Measurements from ENCODE around the gene TRPM3.

TRPM3 gene

DNA sequence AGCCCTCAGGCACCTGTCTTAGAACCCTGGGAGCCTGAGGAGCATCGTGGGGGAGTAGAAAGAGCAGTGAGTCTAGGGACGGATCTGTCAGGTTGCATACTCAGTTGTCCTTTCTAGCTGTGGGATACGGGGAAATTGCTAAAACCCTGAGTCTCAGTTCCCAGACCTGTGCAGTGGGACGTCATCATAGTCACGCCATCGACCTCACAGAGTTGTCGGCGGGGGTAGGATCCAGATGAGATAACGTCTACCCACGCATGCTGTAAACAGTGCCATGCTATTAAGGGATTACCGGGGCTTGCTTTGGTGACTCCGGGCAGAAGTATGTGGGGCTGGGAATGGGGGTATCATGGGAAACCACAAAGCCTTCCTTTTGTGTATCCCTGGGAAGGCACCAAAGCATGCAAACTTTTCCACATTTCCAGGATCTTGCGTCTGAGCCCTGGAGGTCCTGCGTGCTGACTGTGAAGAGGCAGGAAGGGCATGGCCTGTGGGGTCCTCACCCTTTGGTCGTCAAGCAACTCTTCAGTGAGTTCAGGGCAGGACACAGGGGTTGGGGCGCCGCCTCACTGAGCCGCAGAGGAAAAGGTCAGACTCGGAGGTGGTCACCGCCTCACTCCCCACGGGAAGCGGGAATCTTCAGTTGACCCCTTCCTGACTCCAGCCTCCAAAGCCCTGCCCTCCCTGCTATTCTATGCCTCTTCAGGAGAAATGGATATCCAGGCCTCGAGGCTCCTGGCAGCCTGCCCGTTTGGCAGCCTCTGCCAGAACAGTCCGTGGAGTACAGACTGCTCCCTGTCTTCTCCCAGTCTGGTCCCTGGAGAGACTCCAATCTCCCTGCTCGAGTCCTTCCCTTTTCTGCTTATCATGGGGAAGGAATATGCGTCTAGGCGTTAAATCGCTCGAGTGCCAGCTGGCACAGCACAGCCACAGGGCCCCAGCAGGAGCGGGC is 520.1 kb downstream of the TRPM3 start:
- DNase-seq: peak; percentile 96

DNA sequence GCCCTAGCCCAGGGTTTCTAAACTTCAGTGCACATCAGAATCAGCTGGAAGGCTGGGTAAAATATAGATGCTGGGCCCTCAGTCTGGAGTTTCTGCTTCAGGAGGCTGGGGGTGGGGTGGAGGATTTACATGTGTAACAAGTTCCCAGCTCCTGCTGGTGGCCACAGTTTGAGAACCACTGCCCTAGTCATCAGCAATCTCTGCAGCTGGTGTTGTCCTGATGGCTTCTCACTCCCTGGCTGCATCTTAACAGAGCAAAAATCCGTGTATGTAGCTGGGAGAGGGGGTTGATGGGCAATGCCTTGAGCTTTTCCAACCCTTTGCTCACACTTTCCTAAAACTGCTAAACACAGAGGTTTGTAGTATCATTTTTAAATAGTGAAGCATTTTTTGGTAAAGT is 520.9 kb downstream of the TRPM3 start:
- peak; percentile 73 for DNase-seq

DNA sequence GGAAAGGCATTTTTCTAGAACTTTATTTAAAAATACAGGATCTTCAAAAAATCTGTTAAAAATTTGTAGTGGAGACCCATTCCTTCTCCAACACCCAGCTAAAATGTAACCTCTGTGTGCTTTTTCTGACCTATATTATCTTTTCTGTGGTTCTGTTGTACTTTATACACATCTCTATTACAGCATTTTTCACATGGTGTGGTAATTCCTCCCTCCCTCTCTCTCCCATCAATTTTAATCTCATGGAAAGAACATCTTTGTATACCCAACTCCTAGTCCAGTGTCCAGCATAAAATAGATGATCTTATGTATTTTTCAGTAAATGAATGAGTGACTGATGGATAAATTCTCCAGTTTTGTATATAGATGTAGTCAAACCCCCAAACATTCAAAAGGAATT is 523.5 kb downstream of the TRPM3 start:
- DNase-seq: no peak

DNA sequence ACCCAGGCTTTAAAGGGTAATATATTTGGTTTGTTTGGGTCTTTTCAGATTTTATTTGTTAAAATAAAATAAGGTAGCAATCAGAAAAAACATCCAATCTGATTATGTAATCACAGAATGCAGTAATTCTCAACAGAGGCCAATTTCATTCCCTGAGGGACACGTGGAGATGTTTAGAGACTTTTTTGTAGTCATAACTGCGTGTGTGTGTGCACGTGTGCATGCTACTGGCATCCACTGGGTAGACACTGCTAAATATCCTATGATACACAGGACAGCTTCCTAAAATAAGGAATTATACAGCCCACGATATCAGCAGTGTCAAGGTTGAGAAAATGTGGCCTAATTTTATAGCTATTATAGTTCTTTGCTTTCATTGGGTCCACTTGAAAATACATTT is 526.2 kb downstream of the TRPM3 start:
- no peak for DNase-seq

DNA sequence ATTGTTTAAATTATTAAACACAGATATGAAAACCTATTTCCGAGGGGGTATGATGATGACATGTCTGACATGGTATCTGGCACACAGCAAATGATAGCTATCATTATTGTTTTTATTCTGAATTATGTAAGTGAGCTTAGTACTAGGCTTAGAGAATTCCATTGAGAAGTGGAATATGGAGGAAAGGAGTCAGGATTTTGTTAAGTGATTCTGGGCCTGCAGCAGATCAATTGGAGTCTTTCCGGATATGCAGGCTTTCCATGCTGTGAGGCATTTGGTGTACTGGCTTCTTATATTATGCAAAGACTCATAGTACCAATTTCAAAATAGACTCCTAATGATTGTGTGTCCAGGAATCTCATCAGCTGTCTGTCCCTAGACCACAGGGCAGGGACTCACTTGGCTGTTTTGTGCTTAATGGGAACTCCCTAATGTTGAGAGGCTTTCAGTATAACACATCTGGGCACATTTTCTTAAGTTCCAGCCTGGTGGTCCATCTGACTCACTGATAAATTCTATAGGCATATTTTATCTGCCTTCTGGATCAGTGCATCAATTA is 527.0 kb downstream of the TRPM3 start:
- peak; percentile 43 for DNase-seq

DNA sequence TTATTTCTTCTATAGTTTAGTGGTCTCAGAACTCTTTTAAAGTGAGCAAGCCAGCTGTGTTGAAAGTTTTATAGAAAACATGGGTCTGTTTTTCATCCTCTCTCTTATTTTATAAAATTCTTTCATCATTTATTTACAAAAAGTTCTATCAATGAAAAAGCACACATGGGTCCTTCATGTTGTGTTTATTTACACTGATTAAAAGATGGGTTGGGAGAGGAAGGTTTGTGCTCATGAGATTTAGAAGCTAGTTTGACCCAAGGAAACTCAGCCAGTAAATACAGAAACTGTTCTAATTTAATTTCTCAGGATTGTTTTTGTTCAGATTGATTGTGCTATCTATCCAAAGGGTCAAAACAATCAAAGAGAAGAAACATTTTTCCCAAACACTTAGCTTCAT is 528.2 kb downstream of the TRPM3 start:
- DNase-seq: no peak

DNA sequence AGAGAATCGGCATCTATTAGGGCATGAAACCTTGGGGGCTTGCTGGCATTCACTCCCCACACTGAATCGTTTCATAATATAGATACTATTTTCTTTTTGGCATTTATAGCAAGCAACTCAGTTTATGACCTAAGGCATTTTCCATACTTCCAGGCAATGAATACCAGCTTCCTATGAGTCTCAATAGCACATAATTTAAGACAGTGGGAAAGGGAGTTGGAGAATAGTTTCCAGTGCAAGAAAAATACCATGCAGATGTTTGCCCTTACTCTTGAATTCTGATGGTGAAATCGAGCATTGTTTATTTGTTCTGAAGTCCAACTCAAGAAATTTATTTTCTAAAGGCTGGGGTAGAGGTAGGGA is 531.1 kb downstream of the TRPM3 start:
- DNase-seq: peak; percentile 63

DNA sequence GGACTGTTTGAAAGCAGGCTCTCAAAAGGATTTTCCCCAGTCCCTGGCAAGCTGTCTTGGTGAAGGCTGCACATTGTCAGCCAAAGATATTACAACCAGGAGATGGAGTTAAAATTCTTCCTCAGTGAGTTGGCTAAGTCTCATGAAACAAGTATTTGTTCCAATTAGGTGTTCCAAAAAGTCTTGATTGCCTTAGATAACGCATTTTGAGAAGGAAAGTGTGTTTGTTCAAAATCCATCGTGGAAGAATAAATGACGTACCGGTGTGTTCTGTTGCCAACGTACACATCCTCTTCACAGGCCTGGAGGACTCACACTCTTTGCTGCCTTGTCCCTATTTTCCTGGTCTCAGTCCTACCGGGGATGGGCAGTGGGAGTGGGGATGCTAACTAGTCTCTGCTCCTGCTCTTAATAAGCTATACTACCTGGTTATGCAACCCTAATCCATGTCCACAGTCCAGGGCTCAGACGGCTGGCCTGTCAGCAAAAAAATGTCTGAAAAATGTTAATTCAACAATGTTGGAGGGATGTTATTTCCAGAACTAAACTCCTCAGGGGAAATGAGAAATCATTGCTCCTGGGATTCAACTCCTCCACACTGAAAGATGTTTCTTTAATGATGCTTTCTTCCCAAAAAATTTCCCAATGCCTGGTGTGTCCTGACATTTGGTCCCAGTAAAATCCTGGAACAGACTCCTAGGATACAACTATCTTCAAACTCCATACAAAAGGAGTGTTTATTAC is 531.7 kb downstream of the TRPM3 start:
- peak; percentile 91 for DNase-seq

DNA sequence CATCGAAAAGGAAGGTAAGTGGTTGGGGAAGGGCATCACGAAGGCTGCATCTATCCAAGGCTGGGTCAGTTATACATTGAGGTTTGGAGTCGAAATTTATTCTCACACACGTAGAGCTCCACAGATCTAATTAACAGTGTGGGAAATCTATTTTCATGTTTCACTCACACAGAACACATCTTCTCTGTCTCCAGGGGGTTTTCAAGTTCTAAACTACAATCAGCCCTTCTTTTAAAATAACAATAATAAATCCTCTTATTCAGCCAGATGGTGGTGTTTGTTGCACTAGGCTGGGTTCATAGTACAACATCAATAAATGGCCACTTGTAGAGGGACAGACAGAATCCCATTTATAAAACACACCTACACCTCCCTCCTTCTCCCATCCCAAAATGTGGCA is 532.4 kb downstream of the TRPM3 start:
- DNase-seq: no peak

DNA sequence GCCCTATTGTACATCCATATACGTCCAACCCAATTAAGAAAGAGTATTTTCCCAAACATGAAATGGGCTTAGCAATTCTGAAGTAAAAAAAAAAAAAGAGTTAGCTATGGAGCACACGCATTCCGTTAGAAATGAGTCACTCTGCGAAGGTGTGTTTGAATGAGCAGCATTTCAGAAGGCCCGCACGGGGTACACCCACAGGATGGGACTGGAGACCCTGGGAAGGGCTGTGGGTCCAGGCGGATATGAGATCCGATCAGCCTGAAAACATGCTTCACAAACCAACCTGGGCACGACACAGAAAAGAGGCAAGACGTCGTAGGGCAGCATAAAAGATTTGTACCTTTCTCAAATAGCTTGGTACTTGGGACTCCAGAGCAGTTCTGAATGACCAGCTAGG is 533.0 kb downstream of the TRPM3 start:
- peak; percentile 38 for DNase-seq

DNA sequence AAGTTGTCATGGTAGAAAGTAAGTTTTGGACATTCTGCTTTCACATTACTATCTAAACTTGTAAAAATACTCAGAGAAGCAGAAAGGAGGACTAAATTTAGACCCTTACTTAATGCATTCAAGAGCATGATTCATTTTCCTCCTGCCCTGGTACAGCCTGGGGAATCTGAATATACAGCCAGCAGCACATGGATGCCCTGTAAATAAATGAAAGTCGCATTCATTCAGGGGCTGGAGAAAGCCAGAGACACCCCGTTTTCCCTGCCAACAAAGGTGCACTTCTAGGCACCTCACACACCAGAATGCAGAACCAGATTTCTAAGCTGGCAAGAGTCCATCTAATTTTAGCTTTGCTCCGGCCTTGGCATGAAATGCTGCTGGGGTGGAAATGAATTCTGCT is 534.2 kb downstream of the TRPM3 start:
- peak; percentile 80 for DNase-seq

DNA sequence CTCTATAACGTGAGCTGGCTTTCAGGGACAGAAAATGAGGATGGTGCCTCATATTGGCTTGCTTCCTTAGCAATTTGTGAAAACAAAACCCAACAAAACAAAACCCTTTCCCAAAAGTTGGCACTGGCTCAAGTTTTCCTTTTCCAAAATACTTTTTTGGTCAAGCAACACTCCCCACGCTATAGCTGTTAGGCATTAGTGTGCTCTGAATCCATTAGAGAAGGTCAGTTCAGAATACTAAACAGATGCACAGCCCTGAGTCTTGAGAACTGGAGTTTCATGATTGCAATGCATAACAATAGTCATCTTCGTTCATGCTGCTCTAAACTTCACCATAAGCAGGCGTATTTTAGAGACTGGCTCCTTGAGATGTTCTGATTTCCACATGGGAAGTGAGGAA is 534.9 kb downstream of the TRPM3 start:
- DNase-seq: no peak

DNA sequence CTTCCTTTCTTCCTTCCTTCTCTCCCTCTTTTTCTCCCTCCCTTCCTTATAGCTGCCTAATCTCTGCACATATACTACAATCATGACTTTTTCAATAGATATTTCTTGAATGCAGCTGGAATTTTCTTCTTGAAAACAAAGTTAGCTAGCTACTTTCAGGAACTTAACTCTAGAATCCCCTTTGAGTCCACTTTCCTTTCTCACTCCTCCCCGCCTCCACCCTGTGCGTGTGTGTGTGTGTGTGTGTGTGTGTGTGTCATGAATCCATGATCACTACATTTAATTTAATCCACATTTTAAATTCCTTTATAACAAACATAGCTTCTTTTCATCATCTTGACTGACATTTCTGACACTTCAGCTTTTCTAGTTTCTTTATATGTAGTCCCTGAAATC is 539.5 kb downstream of the TRPM3 start:
- DNase-seq: peak; percentile 46

DNA sequence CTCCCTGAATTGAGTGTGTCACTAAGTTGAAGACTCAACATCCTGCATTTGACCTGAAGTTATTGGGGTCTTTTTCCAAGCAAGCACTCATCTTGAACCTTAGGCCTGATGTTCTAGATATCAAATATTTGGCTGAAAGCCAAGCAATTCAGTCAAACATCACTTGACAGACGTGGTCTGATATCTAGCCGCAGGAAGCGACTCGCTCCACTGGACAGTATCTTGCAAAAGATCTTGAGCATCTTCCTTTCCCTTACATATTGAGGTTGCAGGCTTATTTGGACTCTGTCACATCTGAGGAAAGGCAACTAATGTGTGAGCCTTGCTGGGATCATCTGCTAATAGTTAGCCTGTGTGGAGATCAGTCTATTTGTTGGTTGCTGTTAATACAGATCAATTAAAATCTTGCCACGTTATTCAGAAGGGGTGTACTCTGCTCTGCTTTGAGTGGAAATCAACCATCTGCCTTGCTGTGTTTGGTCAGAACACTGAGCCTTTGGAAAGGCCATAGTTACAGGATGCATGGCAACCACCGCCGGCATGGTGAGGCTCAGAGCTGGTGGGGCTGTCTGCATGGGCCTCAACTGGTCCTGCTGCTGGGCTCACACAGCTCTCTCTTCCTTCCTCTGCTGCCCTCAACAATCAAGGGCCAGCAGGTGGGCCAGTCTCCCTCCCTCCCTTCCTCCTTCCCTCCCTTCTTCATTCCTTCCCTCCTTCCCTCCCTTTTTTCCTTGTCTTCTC is 540.0 kb downstream of the TRPM3 start:
- no peak for DNase-seq

DNA sequence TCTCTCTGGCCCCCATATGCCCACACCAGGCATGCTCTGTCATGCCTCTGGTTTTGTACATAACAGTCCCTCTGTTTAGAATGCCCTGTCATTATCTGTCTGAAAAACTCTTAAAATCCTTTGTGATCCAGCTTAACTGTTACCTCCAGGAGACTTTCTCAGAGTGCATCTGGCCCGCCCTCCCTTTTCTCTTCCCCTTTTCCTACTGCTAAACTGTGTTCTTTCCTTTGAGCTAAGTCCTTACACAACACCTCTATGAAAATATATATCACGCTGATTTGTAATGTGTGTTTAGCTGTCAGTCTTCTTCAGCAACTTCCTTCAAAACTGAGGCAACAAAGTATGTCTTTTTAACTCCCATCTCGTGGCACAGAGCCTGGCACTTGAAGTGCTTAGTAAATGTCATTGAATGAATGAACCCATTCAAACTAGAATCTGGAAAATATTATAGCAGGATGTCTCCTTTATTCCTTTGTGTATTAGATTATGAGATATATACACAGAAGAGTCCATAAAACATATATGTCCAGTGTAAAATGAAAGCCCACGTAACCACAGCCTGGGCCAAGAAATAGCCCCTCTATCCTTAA is 540.7 kb downstream of the TRPM3 start:
- DNase-seq: no peak

DNA sequence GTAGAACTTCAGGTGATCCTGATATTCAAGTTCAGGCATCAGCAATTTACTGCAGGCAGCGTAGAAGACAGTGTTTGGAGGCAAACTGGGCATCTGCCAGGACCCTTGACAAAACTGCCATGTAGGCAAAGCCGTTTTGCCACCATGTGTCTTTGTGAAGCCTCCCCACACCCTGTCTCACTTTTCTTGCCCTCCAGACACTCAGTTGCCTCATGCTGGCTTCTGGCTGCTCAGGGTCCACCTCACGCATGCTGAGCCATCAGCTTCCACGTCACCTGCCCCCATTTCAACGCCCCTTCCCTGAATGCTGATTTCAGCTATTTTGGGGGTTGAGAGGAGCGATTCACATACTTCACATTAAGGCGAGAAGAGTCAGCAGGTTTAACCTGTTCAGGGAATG is 541.7 kb downstream of the TRPM3 start:
- no peak for DNase-seq

DNA sequence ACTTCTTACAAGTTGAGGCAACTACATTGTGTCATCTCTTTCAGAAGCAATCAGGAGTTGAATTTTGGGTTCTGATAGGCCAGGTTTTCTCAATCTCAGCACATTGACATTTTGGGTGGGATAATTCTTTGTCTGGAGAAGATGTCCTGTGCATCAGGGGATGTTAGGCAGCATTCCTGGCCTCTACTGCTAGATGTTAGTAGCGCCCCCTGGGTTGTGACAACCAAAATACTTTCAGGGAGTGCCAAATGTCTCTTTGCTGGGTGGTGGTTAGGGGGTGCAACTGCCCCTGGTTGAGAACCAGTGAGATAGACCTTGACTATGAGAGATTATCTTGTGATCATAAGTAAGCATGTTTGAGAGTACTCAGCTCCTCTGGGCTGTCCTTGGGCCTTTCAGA is 542.7 kb downstream of the TRPM3 start:
- DNase-seq: no peak

DNA sequence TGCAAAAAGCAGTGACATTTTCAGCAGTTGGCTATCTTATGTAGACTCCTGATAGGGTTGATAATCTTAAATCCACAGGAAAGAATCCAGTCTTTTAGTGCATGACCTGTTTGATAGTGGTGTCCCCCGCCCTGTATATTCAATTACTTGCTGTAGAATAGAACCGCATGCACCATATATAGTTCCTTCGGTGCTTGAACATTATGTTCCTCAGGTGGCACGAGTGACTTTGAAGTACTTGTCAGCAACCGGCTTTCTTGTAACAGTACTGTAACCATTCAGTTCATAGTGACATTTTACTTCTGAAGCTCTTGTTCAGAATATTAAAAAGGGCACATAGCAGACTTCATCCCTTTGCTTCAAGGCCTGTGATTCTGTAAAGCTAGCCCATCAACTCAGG is 543.8 kb downstream of the TRPM3 start:
- no peak for DNase-seq

DNA sequence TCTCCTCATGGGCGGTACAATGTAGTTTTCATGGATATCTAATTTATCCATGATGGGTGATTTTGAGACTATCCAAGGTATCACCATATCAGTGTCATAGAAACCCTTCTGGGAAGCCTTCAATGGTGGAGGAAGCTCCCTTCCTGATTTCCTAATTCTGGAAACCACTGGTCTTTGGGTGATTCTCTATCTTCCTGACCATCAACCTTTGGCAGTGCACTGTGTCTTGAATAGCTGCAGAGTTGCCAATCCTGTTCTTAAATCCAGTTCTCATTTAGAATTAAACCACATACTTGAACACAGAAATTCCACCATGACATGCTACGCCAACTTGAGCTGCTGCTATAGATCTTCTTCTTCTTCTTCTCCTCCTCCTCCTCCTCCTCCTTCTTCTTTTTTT is 545.3 kb downstream of the TRPM3 start:
- no peak for DNase-seq

DNA sequence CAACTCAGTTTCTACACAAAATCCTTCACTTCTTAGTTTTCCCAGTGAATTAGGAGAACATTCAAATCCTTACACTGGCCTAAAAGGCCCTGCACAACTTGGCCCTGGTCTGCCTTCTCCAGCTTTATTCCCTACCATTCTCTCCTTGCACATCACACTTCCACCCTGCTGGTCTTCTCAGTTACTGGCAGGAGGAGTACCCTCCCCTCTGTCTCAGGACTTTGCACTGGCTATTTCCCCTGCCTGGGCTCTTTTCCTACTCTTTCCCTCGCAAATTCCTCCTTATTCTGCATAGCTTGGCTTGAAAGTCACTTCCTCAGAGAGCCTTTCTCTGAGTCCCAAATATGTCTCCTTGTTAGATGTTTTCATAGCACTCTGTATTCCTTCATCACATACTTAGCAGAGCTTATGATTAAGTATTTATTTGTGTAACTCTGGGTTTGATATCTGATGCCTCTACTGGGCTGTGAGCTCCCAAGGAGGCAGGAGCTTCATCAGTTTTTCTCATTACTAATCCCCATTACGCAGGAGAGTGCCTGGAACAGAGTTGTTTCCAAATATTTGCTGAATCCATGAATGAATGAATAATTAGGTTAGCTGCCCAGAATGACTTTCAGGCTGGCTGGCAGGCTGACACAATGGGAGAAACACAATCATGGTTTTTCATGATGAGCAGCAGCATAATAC is 547.1 kb downstream of the TRPM3 start:
- DNase-seq: peak; percentile 80

DNA sequence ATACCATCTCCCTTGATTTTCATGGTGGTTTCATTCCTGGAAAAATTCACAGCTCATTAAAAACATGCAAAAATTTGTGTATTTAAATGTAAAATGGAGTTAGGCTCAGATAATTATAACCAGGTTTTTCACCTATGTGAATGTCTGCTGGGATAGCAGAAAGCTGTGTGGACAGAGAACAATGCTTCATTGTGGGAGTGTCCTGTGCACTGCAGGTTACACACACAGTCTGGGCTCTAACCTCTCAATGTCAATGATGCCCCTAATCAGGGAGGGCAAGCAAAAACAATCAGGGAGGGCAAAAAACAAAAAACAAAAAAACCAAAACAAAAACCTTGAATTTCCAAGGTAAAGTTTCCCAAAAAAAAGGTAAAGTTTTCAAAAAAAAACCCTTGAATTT is 548.1 kb downstream of the TRPM3 start:
- DNase-seq: no peak

DNA sequence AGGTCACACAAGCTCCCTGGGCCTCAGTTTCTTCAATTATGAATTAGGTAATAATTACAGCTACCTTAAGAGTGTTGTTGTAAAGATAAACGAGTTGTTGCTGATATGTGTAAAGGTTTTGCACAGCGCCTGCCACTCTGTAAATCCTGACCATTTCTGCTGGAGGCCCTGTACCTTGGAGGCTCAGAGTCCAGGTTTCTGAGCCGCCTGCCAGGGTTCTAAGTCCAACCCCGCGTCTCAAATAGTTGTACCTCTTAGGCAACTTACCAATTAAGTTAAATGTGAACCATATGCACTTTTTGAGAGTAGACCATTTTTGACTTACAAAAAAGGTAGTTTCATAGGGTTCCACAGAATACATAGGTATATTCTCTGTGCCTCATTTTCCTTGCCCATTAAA is 550.2 kb downstream of the TRPM3 start:
- DNase-seq: no peak

Measured in fibroblast of skin of right biceps (primary cell).